Measurements from ENCODE around the gene ZNF365. TPM values are rescaled to one million over a fixed set of nuclear protein-coding genes. Genes with fewer than 3 reads are reported as not detected.

ZNF365 gene
- total RNA-seq, 4 donors from 2014 or later = 1.3 TPM; not detected in 3

DNA sequence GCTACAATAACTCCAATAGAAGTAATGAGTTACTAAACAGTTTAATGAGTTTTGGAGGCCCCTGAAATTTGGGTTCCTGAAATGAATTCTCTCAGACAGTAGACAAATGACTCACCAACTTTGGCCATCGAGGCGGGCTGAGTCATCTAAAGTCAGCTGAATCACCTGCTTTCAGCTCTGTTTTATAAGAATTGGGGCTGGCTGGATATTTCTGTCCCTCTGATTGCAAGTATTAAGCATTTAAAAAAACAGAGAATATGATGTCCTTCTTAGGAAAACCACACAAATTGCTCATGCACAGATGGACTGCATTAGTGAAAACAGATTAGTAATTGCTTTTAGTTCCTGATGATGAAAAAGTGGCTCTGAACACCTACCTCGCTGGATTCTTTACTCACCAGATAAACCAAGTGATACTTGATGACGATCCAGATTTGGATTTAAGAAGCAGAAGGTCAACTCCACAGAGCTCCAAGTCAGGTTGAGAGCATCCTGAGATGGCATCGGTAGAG, 59.1 kb downstream of the ZNF365 start:
- H3K36me3 ChIP-seq = no peaks in the 10 kb centered on the region
- DNase-seq = peak; percentile 81 to 87

DNA sequence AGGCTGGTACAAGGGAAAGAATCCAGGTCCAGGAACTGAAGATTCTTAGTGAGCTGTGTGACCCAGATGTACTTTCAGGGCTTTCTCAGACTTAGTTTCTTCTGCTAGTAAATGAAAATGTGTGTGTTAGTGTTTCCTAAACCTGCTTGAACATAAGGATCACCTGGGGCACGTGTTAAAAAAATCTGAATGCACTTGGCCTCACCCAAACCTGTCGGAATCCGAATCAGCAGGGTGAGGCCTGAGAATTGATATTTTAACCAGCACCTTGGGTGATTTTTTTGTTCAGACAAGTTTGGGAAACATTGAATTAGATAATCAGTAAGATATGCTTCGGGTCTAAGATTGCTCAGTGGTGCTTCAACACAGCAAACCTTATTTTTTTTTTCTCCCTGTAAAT, 59.7 kb downstream of the ZNF365 start:
- no peak for DNase-seq

More for the DNA sequence above, 59.1 kb downstream of the ZNF365 start:
- H3K9me3 ChIP-seq = no peaks in the 10 kb centered on the region
- H3K4me1 ChIP-seq = no peaks in the 10 kb centered on the region
- H3K27me3 ChIP-seq = no peaks in the 10 kb centered on the region
- intact Hi-C loops (cut with DNase I; ENCODE audit: low total_unique reads) = no loop called here
- H3K27ac ChIP-seq = peak overlapping the region; percentile 64 to 67
- TF ChIP-seq POLR2A (IDR thresholded peaks at IDR 0.05) = no peak
- TF ChIP-seq, protein P1, sequence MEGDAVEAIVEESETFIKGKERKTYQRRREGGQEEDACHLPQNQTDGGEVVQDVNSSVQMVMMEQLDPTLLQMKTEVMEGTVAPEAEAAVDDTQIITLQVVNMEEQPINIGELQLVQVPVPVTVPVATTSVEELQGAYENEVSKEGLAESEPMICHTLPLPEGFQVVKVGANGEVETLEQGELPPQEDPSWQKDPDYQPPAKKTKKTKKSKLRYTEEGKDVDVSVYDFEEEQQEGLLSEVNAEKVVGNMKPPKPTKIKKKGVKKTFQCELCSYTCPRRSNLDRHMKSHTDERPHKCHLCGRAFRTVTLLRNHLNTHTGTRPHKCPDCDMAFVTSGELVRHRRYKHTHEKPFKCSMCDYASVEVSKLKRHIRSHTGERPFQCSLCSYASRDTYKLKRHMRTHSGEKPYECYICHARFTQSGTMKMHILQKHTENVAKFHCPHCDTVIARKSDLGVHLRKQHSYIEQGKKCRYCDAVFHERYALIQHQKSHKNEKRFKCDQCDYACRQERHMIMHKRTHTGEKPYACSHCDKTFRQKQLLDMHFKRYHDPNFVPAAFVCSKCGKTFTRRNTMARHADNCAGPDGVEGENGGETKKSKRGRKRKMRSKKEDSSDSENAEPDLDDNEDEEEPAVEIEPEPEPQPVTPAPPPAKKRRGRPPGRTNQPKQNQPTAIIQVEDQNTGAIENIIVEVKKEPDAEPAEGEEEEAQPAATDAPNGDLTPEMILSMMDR (IDR thresholded peaks at IDR 0.05) = no peak
- no peak overlapping the region for H3K4me3 ChIP-seq

DNA sequence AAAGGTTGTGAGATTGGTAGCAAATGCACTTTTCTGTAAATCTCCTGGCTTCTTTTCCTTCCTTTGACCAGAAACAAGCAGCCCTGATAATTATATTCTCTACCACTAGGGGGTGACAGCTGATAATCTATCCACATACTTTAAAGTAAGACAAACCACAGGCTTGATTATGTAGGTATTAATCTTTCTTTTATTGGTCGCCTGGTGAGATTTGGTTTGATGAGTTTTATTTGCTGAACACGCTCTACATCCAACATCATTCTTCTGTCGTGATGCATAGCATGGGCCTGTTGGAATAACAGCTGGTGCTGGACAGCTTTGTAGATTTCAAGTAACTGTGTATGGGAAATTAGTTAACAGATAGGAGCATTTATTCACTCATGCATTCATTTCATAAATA, 63.5 kb downstream of the ZNF365 start:
- Histone ChIP-seq H3K27ac (no peak overlapping the region), H3K4me1 (no peaks in the 10 kb centered on the region), H3K27me3 (no peaks in the 10 kb centered on the region), H3K36me3 (no peaks in the 10 kb centered on the region), H3K4me3 (no peak overlapping the region), H3K9me3 (no peaks in the 10 kb centered on the region)
- intact Hi-C loops (cut with DNase I; ENCODE audit: low total_unique reads) = loop anchor here (5.0 kb wide), 1 partner anchor 720 kb away; no protein-coding TSS in a partner anchor
- TF ChIP-seq POLR2A (IDR thresholded peaks at IDR 0.05) = no peak
- TF ChIP-seq, protein P1 (IDR thresholded peaks at IDR 0.05) = peak; percentile 73 to 83 (median 78)
- no peak for DNase-seq

More for the DNA sequence above, 59.7 kb downstream of the ZNF365 start:
- Histone ChIP-seq H3K9me3 (no peaks in the 10 kb centered on the region), H3K4me1 (no peaks in the 10 kb centered on the region), H3K36me3 (no peaks in the 10 kb centered on the region), H3K27me3 (no peaks in the 10 kb centered on the region), H3K27ac (peak overlapping the region; percentile 64 to 67), H3K4me3 (no peak overlapping the region)
- intact Hi-C loops (cut with DNase I; ENCODE audit: low total_unique reads) = no loop called here
- TF ChIP-seq POLR2A (IDR thresholded peaks at IDR 0.05) = no peak
- TF ChIP-seq, protein P1 (IDR thresholded peaks at IDR 0.05) = no peak

DNA sequence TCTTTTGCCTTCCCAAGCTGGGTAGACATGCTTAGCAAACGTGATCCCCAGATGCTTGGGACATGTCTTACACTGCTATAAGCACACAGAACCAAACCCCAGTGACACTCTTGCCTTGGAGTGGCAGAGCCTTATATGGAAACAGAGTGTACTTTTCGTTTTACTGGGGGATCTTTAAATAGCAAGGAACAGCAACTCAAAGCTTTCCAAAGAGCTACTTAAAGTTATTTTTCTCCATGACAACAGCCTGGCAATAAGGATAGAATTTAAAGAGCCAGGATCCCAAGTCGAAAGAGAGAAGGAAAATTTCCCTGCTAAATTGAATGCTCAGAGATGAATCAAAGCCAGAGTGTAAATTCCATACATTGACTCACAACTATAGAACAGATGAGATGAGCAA, 67.8 kb downstream of the ZNF365 start:
- Histone ChIP-seq H3K4me3 (no peak overlapping the region), H3K4me1 (no peaks in the 10 kb centered on the region), H3K27me3 (no peaks in the 10 kb centered on the region), H3K27ac (no peak overlapping the region), H3K36me3 (no peaks in the 10 kb centered on the region), H3K9me3 (no peaks in the 10 kb centered on the region)
- intact Hi-C loops (cut with DNase I; ENCODE audit: low total_unique reads) = no loop called here
- TF ChIP-seq, protein P1 (IDR thresholded peaks at IDR 0.05) = no peak
- no peak for TF ChIP-seq POLR2A (IDR thresholded peaks at IDR 0.05)
- DNase-seq = no peak

DNA sequence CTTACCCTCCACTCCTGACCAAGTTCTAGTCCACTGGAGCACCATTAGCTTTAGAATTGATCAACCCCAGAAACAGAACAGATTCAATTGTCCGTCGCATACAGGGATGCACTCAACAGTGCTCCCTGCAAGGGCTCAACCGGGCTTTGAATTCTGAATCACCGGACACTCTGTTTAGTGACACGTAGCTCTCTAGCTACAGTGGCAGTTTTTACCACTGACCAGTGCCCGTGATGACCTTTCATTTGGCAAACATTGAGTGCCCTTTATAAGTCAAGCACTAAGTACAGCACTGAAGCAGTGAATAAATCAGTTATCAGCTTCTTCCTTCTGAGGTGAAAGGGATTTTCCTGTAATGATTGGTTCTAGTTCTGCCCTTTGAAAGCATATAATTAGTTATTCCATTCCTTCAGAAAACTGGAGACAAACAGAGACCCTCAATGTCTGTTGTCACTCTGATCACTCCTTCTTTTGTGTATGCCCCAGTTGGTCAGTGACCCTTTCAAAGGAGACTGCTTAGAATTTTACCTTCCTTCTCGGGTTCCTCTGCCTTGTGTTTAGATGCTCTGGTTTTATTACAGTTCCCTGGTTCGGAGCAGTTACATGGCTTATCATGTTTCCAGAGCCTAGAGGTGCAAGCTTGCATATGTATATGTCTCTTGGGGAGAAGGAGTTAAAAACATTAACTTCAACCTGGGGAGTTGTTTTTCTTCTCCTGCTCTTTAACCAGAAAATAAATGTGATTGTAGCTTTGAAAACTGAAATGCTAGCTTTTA, 68.9 kb downstream of the ZNF365 start:
- intact Hi-C loops (cut with DNase I; ENCODE audit: low total_unique reads) = no loop called here
- Histone ChIP-seq H3K9me3 (no peaks in the 10 kb centered on the region), H3K27me3 (no peaks in the 10 kb centered on the region), H3K4me1 (no peaks in the 10 kb centered on the region), H3K36me3 (no peaks in the 10 kb centered on the region), H3K4me3 (no peak overlapping the region), H3K27ac (no peak overlapping the region)
- TF ChIP-seq, protein P1 (IDR thresholded peaks at IDR 0.05) = no peak
- no peak for TF ChIP-seq POLR2A (IDR thresholded peaks at IDR 0.05)
- no peak for DNase-seq

All from uterus (tissue), 4 donors.